ENCODE measurements around the gene DLGAP1.
"Not testable (repeated sequence)": the region's sequence is repeated elsewhere in the genome, so short reads cannot be mapped to it uniquely, and the experiment has no call there.

Gene DLGAP1

DNA sequence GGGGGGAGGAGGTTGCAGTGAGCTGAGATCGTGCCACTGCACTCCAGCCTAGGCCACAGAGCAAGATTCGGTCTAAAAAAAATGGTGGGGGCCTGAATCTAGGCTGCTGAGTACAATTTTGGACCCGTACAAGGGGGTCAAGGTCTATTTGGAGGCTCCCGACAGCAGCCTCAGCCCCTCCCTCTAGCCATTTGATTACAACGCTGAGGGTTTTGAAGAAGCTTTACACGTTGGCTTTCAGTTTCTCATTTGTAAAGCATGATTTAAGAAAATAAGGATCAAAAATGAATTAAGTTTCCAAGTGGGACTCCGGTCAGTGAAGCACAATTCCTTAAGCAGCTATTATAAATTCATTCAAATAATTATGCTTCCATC is 871.2 kb downstream of the DLGAP1 start:
- no peak for DNase-seq (ENCODE audit: low read depth)

- DNase-seq (ENCODE audit: low read depth) = not testable (repeated sequence)
These were observed 871.8 kb downstream of the DLGAP1 start for GRCh38 chr18:3583106-3583872.

- DNase-seq (ENCODE audit: low read depth) = no peak
These were observed 873.2 kb downstream of the DLGAP1 start for GRCh38 chr18:3581890-3582289.

GRCh38 chr18:3580523-3581025 is 874.5 kb downstream of the DLGAP1 start:
- DNase-seq (ENCODE audit: low read depth) = not testable (repeated sequence)

- DNase-seq (ENCODE audit: low read depth) = peak; percentile 63
These were observed 875.4 kb downstream of the DLGAP1 start for GRCh38 chr18:3579701-3580100.

DNA sequence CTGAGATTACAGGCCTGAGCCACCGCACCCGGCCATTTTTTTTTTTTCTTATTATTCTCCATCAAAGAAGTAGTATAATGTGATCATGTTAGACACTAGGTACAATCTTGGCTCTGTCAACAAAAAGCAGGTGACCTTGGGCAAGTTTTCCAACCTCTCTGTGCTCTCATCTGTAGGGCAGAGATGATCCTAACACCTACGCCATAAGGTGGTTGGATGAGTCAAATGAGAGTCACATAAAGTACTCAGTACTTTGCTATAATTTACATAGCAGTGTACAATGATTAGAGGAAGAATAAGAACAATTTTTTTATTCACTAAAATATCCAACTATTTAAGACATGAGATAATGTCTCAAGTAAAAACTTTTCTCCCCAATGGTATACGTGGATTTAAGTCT is 876.5 kb downstream of the DLGAP1 start:
- DNase-seq (ENCODE audit: low read depth) = no peak

GRCh38 chr18:3577281-3577855 is 877.7 kb downstream of the DLGAP1 start:
- DNase-seq (ENCODE audit: low read depth) = no peak

GRCh38 chr18:3572761-3573160 is 882.3 kb downstream of the DLGAP1 start:
- no peak for DNase-seq (ENCODE audit: low read depth)

DNA sequence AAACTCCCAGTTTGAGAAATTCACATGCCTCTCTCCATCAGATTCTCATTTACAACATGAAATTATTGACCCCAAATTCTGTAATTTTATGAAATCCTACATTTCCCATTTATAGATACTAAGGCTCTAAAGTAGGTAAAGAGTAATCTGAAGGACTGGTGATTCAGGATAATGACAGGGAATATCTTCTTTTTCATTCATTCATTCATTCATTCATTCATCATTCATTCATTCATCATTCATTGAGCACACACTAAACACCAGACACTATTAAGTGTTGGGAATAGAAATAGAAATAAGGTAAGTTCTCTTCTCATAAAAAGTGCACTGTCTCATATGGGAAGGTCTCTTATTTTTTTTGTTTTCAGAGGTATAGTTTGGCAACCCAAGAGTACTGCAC is 888.3 kb downstream of the DLGAP1 start:
- no peak for DNase-seq (ENCODE audit: low read depth)

- DNase-seq (ENCODE audit: low read depth) = no peak
These were observed 894.4 kb downstream of the DLGAP1 start for GRCh38 chr18:3560755-3561154.

GRCh38 chr18:3554811-3555427 is 900.2 kb downstream of the DLGAP1 start:
- no peak for DNase-seq (ENCODE audit: low read depth)

DNA sequence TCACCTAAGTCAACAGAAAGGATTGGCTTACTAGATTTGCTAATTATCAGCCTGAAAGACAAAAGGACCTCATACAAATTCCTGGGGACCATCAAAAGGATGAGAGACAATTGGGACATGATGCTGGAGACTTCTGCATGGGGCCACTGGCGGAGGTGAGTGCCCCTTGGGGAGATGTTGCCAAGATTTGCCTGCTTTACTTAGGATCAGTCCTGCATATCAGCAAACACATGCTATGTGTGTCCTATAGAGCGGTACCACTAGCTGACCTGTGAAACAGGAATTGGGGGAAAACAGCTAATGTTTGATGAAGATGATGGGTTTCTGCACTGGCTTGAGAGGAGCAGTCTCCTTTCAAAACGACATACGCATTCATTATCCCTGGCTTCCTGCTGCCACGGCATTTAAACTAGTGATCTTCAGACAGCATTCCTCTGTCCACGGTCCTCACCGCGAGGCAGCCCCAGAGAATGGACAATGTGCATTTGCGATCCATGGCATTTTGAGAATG is 901.0 kb downstream of the DLGAP1 start:
- no peak for DNase-seq (ENCODE audit: low read depth)

GRCh38 chr18:3552305-3552704 is 902.8 kb downstream of the DLGAP1 start:
- no peak for DNase-seq (ENCODE audit: low read depth)

- DNase-seq (ENCODE audit: low read depth) = peak; percentile 9
These were observed 907.1 kb downstream of the DLGAP1 start for GRCh38 chr18:3547891-3548615.

- no peak for DNase-seq (ENCODE audit: low read depth)
These were observed 909.0 kb downstream of the DLGAP1 start for GRCh38 chr18:3546106-3546505.

- DNase-seq (ENCODE audit: low read depth) = no peak
These were observed 910.6 kb downstream of the DLGAP1 start for GRCh38 chr18:3544537-3544936.

DNA sequence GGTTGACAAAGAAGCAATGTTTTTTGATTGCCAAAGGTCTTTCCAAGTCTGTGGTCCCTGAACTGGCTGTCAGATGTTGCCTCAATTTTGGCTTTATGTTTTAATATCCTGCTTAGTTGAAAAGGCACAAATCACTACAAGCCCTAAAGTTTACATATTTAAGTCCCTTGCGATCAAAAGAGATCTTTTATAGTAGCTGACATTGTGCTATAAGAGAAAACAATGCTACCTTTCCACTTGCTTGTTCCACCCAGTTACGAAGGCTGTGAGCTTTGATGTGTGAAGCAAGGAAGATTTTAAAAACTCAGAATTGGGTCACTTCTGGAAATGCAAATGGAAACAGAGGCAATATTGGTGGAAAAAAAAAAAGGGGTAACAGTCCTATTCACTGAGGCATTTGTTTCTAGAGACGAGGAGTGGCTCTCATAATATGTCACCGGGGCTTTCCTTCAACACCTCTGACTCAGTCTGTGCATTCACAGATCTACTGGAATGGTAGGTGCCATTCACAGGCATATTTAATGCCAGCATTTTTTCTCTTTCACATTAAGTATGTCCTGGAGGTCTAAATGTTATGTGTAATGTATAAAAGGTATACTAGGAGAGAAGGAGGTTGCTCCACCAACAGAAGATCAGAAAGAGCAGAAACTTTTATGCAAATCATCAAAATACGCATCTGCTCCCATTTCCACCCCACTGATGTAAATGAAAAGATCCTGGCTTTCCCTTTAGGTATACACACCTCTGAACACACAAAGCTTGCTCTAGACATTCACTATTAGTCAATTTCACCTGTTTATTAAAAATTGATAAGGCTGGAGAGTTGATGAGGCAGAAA is 913.3 kb downstream of the DLGAP1 start:
- DNase-seq (ENCODE audit: low read depth) = no peak

DNA sequence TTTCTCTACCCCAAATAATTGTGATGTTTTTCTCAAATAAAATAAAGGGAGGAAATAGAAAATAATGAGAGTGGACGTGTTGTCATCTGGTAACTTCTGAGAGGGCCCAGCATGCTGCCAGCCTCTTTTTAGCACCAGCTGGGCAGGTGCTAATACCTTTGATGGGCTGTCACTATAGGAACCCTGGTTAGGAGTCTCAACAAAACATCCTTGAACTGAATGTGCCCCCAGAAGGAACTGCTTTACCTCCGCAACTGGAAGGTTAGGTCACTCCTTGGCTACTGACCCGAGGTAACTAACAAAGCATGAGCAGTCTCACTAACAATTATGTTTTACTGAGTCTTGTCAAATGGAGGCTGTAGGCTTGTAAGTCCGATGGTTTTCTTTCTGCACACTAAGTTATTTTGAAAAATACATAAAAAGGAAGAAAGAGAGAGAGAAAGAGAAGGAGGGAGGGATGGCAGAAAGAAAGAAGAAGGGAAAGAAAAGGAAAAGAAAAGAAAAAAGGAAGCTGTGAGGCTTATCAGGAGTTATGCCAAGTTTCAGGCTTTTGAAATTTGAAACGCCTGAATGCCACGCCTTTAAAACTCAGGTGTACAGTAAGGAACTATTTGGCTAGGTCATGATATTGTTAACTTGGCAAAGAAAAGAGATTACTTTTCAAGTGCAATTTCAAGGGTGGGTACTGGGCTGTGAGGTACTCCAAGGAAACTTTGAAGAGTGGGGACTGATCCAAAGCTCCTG is 914.1 kb downstream of the DLGAP1 start:
- DNase-seq (ENCODE audit: low read depth) = no peak

DNA sequence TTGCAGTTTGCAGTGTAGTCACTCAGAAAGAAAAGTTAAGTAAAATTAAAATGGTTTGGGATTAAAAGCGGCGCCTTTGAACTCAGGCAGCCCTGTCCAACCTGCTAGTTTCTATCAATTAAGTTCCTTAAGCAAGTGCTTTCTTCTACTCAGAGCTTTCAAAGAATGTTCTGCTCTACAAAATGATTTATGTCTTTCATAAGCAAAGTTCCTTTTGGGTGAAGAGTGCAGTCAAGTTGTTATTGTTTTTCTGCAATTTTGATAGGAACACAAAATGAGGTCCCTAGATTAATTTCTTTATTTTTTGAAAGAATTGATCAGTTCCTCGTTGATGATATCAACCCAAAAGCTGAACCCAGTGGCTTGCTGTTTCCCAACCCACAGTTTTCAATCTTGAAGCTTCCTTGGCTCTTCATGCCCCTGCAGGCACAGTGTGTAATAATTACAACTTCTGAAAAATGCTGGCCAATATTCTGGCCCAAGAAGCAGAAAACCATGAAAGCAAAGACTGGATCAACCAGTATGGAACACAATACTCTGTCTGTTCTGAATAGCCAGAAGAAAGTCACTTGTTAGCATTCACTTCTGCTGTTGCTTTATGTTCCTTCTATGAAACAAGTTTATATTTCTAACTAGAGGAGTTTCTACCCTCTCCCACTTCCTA is 916.0 kb downstream of the DLGAP1 start:
- no peak for DNase-seq (ENCODE audit: low read depth)

- no peak for DNase-seq (ENCODE audit: low read depth)
These were observed 916.7 kb downstream of the DLGAP1 start for GRCh38 chr18:3538456-3538855.
